Globus pallidus (tissue), 1 donor: ENCODE measurements around the gene NXPH1.

Experiments used
- DNase-seq: peaks from one replicate; pipeline ENCODE4 v3.0.0-alpha.2; 2015; ENCODE audit warnings: low spot score

NXPH1 gene

GRCh38 chr7:8507566-8507965, 74.2 kb downstream of the NXPH1 start:
- DNase-seq = no peak

GRCh38 chr7:8509621-8510020, 76.2 kb downstream of the NXPH1 start:
- DNase-seq = no peak

GRCh38 chr7:8511855-8512254, 78.4 kb downstream of the NXPH1 start:
- DNase-seq = no peak

- DNase-seq = no peak
Measured at GRCh38 chr7:8514781-8515519, 81.5 kb downstream of the NXPH1 start.

GRCh38 chr7:8515640-8516185, 82.3 kb downstream of the NXPH1 start:
- DNase-seq = no peak

GRCh38 chr7:8516976-8517375, 83.6 kb downstream of the NXPH1 start:
- DNase-seq = no peak

- DNase-seq = no peak
Measured at GRCh38 chr7:8528311-8528710, 94.9 kb downstream of the NXPH1 start.

- DNase-seq = no peak
Measured at GRCh38 chr7:8531991-8532515, 98.6 kb downstream of the NXPH1 start.

- DNase-seq = no peak
Measured at GRCh38 chr7:8536431-8536830, 103.0 kb downstream of the NXPH1 start.

GRCh38 chr7:8549046-8549445, 115.6 kb downstream of the NXPH1 start:
- no peak for DNase-seq

- no peak for DNase-seq
Measured at GRCh38 chr7:8560501-8560900, 127.1 kb downstream of the NXPH1 start.

- no peak for DNase-seq
Measured at GRCh38 chr7:8561449-8561848, 128.0 kb downstream of the NXPH1 start.

- no peak for DNase-seq
Measured at GRCh38 chr7:8564281-8564680, 130.9 kb downstream of the NXPH1 start.

GRCh38 chr7:8566016-8566415, 132.6 kb downstream of the NXPH1 start:
- no peak for DNase-seq

- no peak for DNase-seq
Measured at GRCh38 chr7:8567626-8568025, 134.2 kb downstream of the NXPH1 start.

GRCh38 chr7:8579661-8580194, 146.3 kb downstream of the NXPH1 start:
- no peak for DNase-seq

- no peak for DNase-seq
Measured at GRCh38 chr7:8581842-8582241, 148.4 kb downstream of the NXPH1 start.

- no peak for DNase-seq
Measured at GRCh38 chr7:8582728-8583127, 149.3 kb downstream of the NXPH1 start.

GRCh38 chr7:8585591-8585990, 152.2 kb downstream of the NXPH1 start:
- DNase-seq = no peak

- no peak for DNase-seq
Measured at GRCh38 chr7:8590225-8590624, 156.8 kb downstream of the NXPH1 start.

- no peak for DNase-seq
Measured at GRCh38 chr7:8590791-8591190, 157.4 kb downstream of the NXPH1 start.

GRCh38 chr7:8591289-8591688, 157.9 kb downstream of the NXPH1 start:
- no peak for DNase-seq

GRCh38 chr7:8592167-8592566, 158.8 kb downstream of the NXPH1 start:
- no peak for DNase-seq

GRCh38 chr7:8594115-8594514, 160.7 kb downstream of the NXPH1 start:
- no peak for DNase-seq
